ENCODE results near the gene SLF2. TPM values are rescaled to one million over a fixed set of nuclear protein-coding genes. Genes with fewer than 3 reads are reported as not detected.
A peak's percentile ranks its signal among the peaks of the same experiment; 100 is the strongest.

Gene SLF2
- total and polyA plus RNA-seq, 2 of the 8 experiments (the other 6 are each of a cell fraction or from before 2014, with no cell fraction given) = 5.5 to 20.9 TPM

GRCh38 chr10:100934084-100934659 lies 21.4 kb downstream of the SLF2 start:
- Histone ChIP-seq H3K4me1 (replicated peaks in 1 of 4; ENCODE audit: control insufficient read depth in 3 of 4, insufficient read depth in 4 of 4, low read length in 3 of 4) (no peaks in the 10 kb centered on the region), H2BK120ac (replicated peaks; ENCODE audit: low read depth, low read length) (no peak overlapping the region), H2BK12ac (ENCODE audit: low read depth, low read length) (no peak overlapping the region), H3K4me2 (ENCODE audit: insufficient read depth in 1 of 2, low read depth in 2 of 2, low read length in 2 of 2) (no peak overlapping the region), H3K27ac (ENCODE audit: low read depth, low read length) (no peak overlapping the region), H2AFZ (ENCODE audit: low read length) (no peak overlapping the region), H2BK20ac (ENCODE audit: low read length) (no peak overlapping the region), H4K8ac (ENCODE audit: extremely low read depth, insufficient read depth, low read length) (no peak overlapping the region), H3K4ac (replicated peaks; ENCODE audit: insufficient read length, low read depth, low read length) (no peak overlapping the region), H3K23ac (ENCODE audit: insufficient read length) (no peak overlapping the region), H4K20me1 (replicated peaks in 1 of 2; ENCODE audit: control insufficient read depth in 1 of 2, insufficient read depth in 2 of 2, low read length in 2 of 2) (peaks cover 0 to 2% of the 10 kb centered on the region in 2 experiments), H2BK5ac (ENCODE audit: low read depth, low read length) (no peak overlapping the region), H3K27me3 (replicated peaks in 1 of 4; ENCODE audit: control insufficient read depth in 3 of 4, extremely low read depth in 1 of 4, insufficient read depth in 3 of 4, low read length in 3 of 4) (no peaks in the 10 kb centered on the region), H4K91ac (replicated peaks; ENCODE audit: insufficient read length, low read length) (no peak overlapping the region), H3K36me3 (ENCODE audit: control insufficient read depth in 2 of 4, insufficient read depth in 4 of 4, low read length in 3 of 4) (peaks cover 10 to 56% (median 27%) of the 10 kb centered on the region in 4 experiments), H3K79me1 (ENCODE audit: low read depth, low read length) (no peaks in the 10 kb centered on the region), H4K5ac (ENCODE audit: insufficient read length, low read depth, low read length) (no peak overlapping the region), H3K18ac (ENCODE audit: extremely low read depth, low read length) (no peak overlapping the region), H3K9me3 (ENCODE audit: insufficient read depth in 2 of 2, low read depth in 1 of 2, low read length in 1 of 2) (no peaks in the 10 kb centered on the region), H3K56ac (replicated peaks; ENCODE audit: insufficient read length, low read depth, low read length) (no peak overlapping the region), H2AK5ac (ENCODE audit: low read depth, low read length) (no peak overlapping the region), H3K23me2 (ENCODE audit: low read depth, low read length) (no peaks in the 10 kb centered on the region), H2BK15ac (ENCODE audit: low read length) (no peak overlapping the region), H3K14ac (ENCODE audit: insufficient read length) (no peak overlapping the region), H3K4me3 (ENCODE audit: extremely low read depth in 1 of 4, insufficient read depth in 2 of 4, low read depth in 3 of 4, low read length in 4 of 4) (no peak overlapping the region), H3K9ac (replicated peaks in 1 of 4; ENCODE audit: extremely low read depth in 1 of 4, low read depth in 3 of 4, low read length in 3 of 4) (no peak overlapping the region), H3K79me2 (ENCODE audit: control insufficient read depth in 1 of 2, insufficient read depth in 2 of 2, low read length in 2 of 2) (no peaks in the 10 kb centered on the region)
- CTCF ChIA-PET (ENCODE audit: partially characterized antibody) = interaction anchor here (0.6 to 2.6 kb wide), 12 partner anchors 9 to 279 kb away, joined by 3 to 17 read pairs (median 4); no protein-coding TSS in a partner anchor
- DNase-seq (ENCODE audit: low read depth in 1 of 2, low spot score in 2 of 2) = no peak
- FAIRE-seq = no peak
- POLR2A ChIA-PET (ENCODE audit: partially characterized antibody) = interaction anchor here (0.6 to 1.7 kb wide), 3 partner anchors 9 to 80 kb away, joined by 3 to 5 read pairs (median 4); no protein-coding TSS in a partner anchor
- WGBS, 2 experiments (ENCODE audit: extremely low coverage in 1 of 2, insufficient coverage in 1 of 2, insufficient read length in 1 of 2, insufficient replicate concordance in 2 of 2, low coverage in 1 of 2, low lambda C conversion rate in 2 of 2, missing lambda C conversion rate in 1 of 2) = 95% methylated on average over 3 of the region's 3 CpGs; no CpG with 5 or more reads in 1 of the 2 experiments
- no peak for TF ChIP-seq ATF3 (IDR thresholded peaks at IDR 0.05; ENCODE audit: insufficient read depth, low read depth, low read length)
- peak in 1 of 2 experiments; percentile 19; a peak in 2 of 4 replicates for TF ChIP-seq RAD21 (IDR thresholded peaks at IDR 0.05 in 1 of 2, conservative IDR thresholded peaks at IDR 0.05 in 1 of 2; ENCODE audit: low read depth in 2 of 2, low read length in 2 of 2)
